GM12875 (cell line): ENCODE results near the gene PFKL.
A peak's percentile ranks its signal among the peaks of the same experiment; 100 is the strongest.

Experiments
- H3K4me3 ChIP-seq: one replicate; pipeline ENCODE4 v1.5.1; 2011; ENCODE audit warnings: low read depth, low read length, control low read depth
- TF ChIP-seq, protein P1 (sequence below): IDR thresholded peaks from 2 replicates; pipeline ENCODE4 v1.5.1; 2011; ENCODE audit warnings: low read depth, mild to moderate bottlenecking, control low read depth, inconsistent platforms, low read length, moderate library complexity, borderline replicate concordance; ENCODE audit not compliant: insufficient read depth

Gene PFKL

DNA sequence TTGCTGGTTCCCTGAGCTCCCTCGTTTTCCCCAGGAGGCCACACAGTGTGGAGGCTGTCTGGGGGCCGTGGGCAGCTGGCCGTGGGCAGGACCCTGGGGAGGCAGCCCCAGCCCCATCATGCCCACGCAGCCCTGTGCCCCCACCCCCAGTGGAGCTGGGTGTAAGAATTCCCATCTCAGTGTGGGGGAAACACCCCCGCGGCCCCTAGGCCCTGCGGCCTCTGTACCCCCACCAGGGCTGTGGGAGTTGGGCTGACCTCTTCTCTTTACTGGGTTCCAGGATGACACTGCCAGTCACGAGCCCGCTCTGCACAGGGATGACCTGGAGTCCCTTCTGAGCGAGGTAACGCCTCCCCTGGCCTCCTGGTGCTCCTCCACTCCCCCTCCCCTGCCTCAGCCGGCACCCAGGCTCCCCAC, 3.7 kb upstream of the PFKL start:
- H3K4me3 ChIP-seq = no peak overlapping the region
- TF ChIP-seq, protein P1, sequence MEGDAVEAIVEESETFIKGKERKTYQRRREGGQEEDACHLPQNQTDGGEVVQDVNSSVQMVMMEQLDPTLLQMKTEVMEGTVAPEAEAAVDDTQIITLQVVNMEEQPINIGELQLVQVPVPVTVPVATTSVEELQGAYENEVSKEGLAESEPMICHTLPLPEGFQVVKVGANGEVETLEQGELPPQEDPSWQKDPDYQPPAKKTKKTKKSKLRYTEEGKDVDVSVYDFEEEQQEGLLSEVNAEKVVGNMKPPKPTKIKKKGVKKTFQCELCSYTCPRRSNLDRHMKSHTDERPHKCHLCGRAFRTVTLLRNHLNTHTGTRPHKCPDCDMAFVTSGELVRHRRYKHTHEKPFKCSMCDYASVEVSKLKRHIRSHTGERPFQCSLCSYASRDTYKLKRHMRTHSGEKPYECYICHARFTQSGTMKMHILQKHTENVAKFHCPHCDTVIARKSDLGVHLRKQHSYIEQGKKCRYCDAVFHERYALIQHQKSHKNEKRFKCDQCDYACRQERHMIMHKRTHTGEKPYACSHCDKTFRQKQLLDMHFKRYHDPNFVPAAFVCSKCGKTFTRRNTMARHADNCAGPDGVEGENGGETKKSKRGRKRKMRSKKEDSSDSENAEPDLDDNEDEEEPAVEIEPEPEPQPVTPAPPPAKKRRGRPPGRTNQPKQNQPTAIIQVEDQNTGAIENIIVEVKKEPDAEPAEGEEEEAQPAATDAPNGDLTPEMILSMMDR = no peak

DNA sequence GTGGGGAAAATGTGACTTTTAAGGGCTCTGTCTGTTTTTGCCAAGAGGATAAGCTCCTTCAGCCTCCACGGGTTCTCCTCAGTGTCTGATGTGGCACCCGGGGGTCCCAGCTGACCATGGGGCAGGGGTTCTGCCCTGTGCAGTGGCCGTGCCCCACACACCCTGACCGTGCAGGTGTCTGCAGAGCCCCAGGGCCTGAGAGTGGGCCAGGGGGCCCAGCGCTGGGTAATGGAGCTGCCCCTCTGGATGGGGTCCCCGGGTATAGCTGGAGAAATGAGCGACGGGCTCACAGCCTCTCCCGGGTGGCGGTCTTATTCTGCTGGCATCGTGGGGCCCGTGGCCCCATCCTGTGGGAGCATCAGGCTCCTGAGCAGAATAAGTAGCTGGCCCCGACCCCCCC, 2.9 kb upstream of the PFKL start:
- no peak overlapping the region for H3K4me3 ChIP-seq
- TF ChIP-seq, protein P1 = no peak

DNA sequence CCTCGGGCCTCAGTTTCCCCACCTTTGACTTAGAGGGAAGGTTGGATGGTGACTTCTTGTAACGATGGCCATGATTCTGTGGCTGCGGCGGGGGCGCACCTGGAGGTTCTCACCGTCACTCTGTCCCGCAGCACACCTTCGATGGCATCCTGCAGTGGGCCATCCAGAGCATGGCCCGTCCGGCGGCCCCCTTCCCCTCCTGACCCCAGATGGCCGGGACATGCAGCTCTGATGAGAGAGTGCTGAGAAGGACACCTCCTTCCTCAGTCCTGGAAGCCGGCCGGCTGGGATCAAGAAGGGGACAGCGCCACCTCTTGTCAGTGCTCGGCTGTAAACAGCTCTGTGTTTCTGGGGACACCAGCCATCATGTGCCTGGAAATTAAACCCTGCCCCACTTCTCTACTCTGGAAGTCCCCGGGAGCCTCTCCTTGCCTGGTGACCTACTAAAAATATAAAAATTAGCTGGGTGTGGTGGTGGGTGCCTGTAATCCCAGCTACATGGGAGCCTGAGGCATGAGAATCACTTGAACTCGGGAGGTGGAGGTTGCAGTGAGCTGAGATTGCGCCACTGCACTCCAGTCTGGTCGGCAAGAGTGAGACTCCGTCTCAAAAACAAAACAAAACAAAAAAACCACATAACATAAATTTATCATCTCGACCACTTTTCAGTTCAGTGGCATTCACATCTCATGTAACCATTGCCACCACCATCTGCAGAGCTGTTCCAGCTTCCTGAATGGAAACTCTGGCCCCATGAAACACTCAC, 2.1 kb upstream of the PFKL start:
- TF ChIP-seq, protein P1 = peak; percentile 79
- no peak overlapping the region for H3K4me3 ChIP-seq

DNA sequence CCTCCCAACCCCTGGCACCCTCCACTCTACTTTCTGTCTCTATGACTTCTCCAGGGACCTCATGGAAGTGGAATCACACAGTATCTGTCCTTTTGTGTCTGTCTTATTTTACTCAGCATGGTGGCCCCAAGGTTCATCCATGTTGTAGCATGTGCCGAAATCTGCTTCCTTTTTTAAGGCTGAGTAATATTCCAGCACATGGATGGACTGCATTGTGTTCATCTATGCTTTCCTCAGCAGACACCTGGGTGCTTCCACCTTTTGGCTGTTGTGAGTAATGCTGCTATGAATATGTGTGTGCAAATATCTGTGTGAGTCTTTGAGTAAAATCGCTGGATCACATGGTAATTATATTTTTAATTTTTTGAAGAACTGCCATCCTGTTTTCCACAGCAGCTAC, 1.6 kb upstream of the PFKL start:
- H3K4me3 ChIP-seq = no peak overlapping the region
- TF ChIP-seq, protein P1 = peak; percentile 11; the same call in 1 of the 2 replicates

DNA sequence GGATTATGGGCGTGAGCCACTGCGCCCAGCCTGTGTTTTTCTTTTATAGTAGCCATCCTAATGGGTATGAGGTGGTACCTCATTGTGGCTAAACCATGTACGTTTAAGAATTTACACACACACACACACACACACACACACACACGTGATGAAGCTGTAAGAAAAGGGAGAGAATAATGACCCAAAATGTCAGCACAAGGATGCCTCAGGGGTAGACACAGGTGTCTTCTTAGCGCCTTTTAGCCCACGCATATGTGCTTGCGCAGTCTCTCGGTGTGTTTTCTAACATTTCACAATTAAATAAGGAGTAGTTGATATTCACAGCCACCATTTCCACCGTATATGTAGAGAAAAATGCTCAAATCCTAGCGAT, 782 bp upstream of the PFKL start:
- peak overlapping the region; percentile 88 for H3K4me3 ChIP-seq
- TF ChIP-seq, protein P1 = no peak

DNA sequence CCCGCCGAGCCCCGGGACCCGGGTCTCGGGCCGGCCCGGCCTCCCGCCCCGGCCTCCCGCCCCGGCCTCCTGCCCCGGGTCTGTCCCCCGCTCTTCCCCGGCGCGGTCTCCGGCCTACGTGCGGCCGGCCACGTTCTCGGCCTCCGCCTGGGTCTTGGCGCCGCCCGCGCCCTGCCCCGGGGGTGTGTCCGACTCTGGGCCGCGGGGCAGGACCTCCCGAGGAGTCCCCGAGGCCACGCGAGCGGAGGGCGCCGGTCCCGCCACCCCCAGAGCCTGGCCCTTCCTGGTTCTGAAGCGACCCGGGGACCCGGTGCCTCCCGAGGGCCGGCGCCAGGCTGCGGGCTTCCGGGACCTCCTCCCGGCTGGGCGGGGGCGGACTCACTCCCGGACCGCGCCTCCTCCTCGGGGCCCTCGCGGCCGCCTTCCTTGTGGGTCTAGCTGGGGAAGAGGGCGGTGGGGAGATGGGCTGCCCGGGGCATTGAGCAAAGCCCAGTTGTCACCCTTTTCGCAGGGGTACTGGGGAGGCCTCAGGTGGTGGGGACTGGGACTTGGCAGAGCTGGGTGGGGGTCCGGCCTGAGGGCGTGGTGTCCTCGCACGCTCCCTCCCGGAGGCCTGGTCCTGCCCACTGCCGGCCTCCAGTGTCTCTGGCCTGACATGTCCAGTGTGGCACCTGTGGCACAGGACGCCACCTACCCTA, 558 bp downstream of the PFKL start:
- H3K4me3 ChIP-seq = peak overlapping the region; percentile 88

More for the DNA sequence above, 558 bp downstream of the PFKL start:
- TF ChIP-seq, protein P1 = no peak
